Smooth muscle cell (in vitro differentiated cells): ENCODE measurements around the gene DYDC1. TPM values are rescaled to one million over a fixed set of nuclear protein-coding genes. Genes with fewer than 3 reads are reported as not detected.

ENCODE experiments used
- DNase-seq: peaks from one replicate; lab custom pipeline; 2025; ENCODE audit not compliant: unreplicated experiment; lab: John Stamatoyannopoulos, UW
- H2AFZ ChIP-seq: fragments of 200-600 bp; sonication (generic); 2 replicates; pipeline ENCODE4 v1.6.0; 2016; ENCODE audit warnings: antibody characterized with exemption, low read depth, mild to moderate bottlenecking
- H3F3A ChIP-seq: fragments of 200-600 bp; sonication (generic); 2 replicates; pipeline ENCODE4 v1.6.0; 2017; ENCODE audit warnings: antibody characterized with exemption, low read depth
- H3K27ac ChIP-seq: fragments of 200-600 bp; sonication (generic); 2 replicates; pipeline ENCODE4 v1.5.1; 2016; ENCODE audit warnings: low read depth, mild to moderate bottlenecking
- H3K27me3 ChIP-seq: fragments of 200-600 bp; sonication (generic); 2 replicates; pipeline ENCODE4 v1.6.1; 2016; ENCODE audit warnings: low read depth, mild to moderate bottlenecking
- H3K36me3 ChIP-seq: fragments of 200-600 bp; sonication (generic); 2 replicates; pipeline ENCODE4 v1.5.1; 2016; ENCODE audit warnings: low read depth
- H3K4me1 ChIP-seq: fragments of 200-600 bp; sonication (generic); 2 replicates; pipeline ENCODE4 v1.5.1; 2016; ENCODE audit warnings: low read depth
- H3K4me2 ChIP-seq: fragments of 200-600 bp; sonication (generic); 2 replicates; pipeline ENCODE4 v1.6.0; 2016; ENCODE audit warnings: mild to moderate bottlenecking
- H3K4me3 ChIP-seq: fragments of 200-600 bp; sonication (generic); 2 replicates; pipeline ENCODE4 v1.5.1; 2016; ENCODE audit warnings: mild to moderate bottlenecking
- H3K79me2 ChIP-seq: fragments of 200-600 bp; sonication (generic); 2 replicates; pipeline ENCODE4 v1.6.0; 2016; ENCODE audit warnings: low read depth, mild to moderate bottlenecking
- H3K9ac ChIP-seq: fragments of 200-600 bp; sonication (generic); 2 replicates; pipeline ENCODE4 v1.6.0; 2016; ENCODE audit warnings: low read depth
- H3K9me3 ChIP-seq: fragments of 200-600 bp; sonication (generic); replicated peaks from 2 replicates; pipeline ENCODE4 v1.5.1; 2016; ENCODE audit warnings: low read depth
- H4K20me1 ChIP-seq: fragments of 200-600 bp; sonication (generic); 2 replicates; pipeline ENCODE4 v1.6.0; 2016; ENCODE audit warnings: low read depth
- CTCF ChIP-seq: fragments of 200-600 bp; sonication (generic); IDR thresholded peaks from 2 replicates; pipeline ENCODE4 v1.5.1; 2017; ENCODE audit warnings: borderline replicate concordance, mild to moderate bottlenecking, antibody characterized with exemption; ENCODE audit not compliant: insufficient read depth, poor library complexity, severe bottlenecking
- WGBS: methylation state at CpG from one replicate; pipeline ENCODE4 v1.1.7; 2016; ENCODE audit warnings: low lambda C conversion rate; 5-methylcytosine and 5-hydroxymethylcytosine counted together
- polyA plus RNA-seq: library from polyadenylated mRNA; unstranded; fragments of >200 nt; fragmentation: Nextera tagmentation; extraction: Ambion mirVana; gene quantifications from 2 replicates; pipeline ENCODE4 v1.2.1, GENCODE V29; 2016
- total RNA-seq: library from RNA; depleted of rRNA; stranded (reverse); fragments of >200 nt; gene quantifications from 2 replicates; pipeline ENCODE4 v1.2.3, GENCODE V29; 2014

DYDC1 gene
- total and polyA plus RNA-seq, 2 experiments from 2014 or later: not detected

GRCh38 chr10:80322711-80323110 is 33.8 kb downstream of the DYDC1 start:
- H4K20me1 ChIP-seq: no peaks in the 10 kb centered on the region
- no peaks in the 10 kb centered on the region for H3F3A ChIP-seq
- no peak overlapping the region for H2AFZ ChIP-seq
- no peak for TF ChIP-seq CTCF
- 79% methylated on average over 1 of the region's 1 CpG for WGBS
- H3K9me3 ChIP-seq: no peaks in the 10 kb centered on the region
- peaks cover 16% of the 10 kb centered on the region for H3K4me1 ChIP-seq
- H3K27ac ChIP-seq: no peak overlapping the region
- no peak overlapping the region for H3K4me3 ChIP-seq
- no peaks in the 10 kb centered on the region for H3K27me3 ChIP-seq
- H3K36me3 ChIP-seq: no peaks in the 10 kb centered on the region
- no peak for DNase-seq
- no peaks in the 10 kb centered on the region for H3K79me2 ChIP-seq
- H3K4me2 ChIP-seq: no peak overlapping the region
- no peak overlapping the region for H3K9ac ChIP-seq

GRCh38 chr10:80322158-80322557 is 34.4 kb downstream of the DYDC1 start:
- no peak for DNase-seq
- H2AFZ ChIP-seq: no peak overlapping the region
- H3K36me3 ChIP-seq: no peaks in the 10 kb centered on the region
- no peak for TF ChIP-seq CTCF
- H3K4me3 ChIP-seq: no peak overlapping the region
- H3K4me1 ChIP-seq: peaks cover 16% of the 10 kb centered on the region
- H3K9me3 ChIP-seq: no peaks in the 10 kb centered on the region
- no peak overlapping the region for H3K4me2 ChIP-seq
- H3K79me2 ChIP-seq: no peaks in the 10 kb centered on the region
- no peak overlapping the region for H3K27ac ChIP-seq
- no peak overlapping the region for H3K9ac ChIP-seq
- no peaks in the 10 kb centered on the region for H3K27me3 ChIP-seq
- WGBS: 72% methylated on average over 2 of the region's 2 CpGs
- H3F3A ChIP-seq: no peaks in the 10 kb centered on the region
- H4K20me1 ChIP-seq: no peaks in the 10 kb centered on the region

- no peaks in the 10 kb centered on the region for H3K27me3 ChIP-seq
- no peaks in the 10 kb centered on the region for H4K20me1 ChIP-seq
- H3K27ac ChIP-seq: no peak overlapping the region
- H3K9ac ChIP-seq: no peak overlapping the region
- no peak for DNase-seq
- no peaks in the 10 kb centered on the region for H3K36me3 ChIP-seq
- no peaks in the 10 kb centered on the region for H3F3A ChIP-seq
- no peaks in the 10 kb centered on the region for H3K79me2 ChIP-seq
- WGBS: 95% methylated on average over 5 of the region's 5 CpGs
- H3K4me1 ChIP-seq: peaks cover 16% of the 10 kb centered on the region
- no peak overlapping the region for H3K4me3 ChIP-seq
- no peak overlapping the region for H2AFZ ChIP-seq
- no peaks in the 10 kb centered on the region for H3K9me3 ChIP-seq
- no peak for TF ChIP-seq CTCF
- no peak overlapping the region for H3K4me2 ChIP-seq
Observed at GRCh38 chr10:80321183-80321582, 35.4 kb downstream of the DYDC1 start.

- no peak overlapping the region for H3K27ac ChIP-seq
- no peaks in the 10 kb centered on the region for H3K36me3 ChIP-seq
- H3K4me1 ChIP-seq: peaks cover 16% of the 10 kb centered on the region
- no peaks in the 10 kb centered on the region for H4K20me1 ChIP-seq
- no peak overlapping the region for H3K4me3 ChIP-seq
- no peaks in the 10 kb centered on the region for H3F3A ChIP-seq
- no peak for DNase-seq
- H3K79me2 ChIP-seq: no peaks in the 10 kb centered on the region
- no peak overlapping the region for H3K4me2 ChIP-seq
- H2AFZ ChIP-seq: no peak overlapping the region
- H3K27me3 ChIP-seq: no peaks in the 10 kb centered on the region
- H3K9ac ChIP-seq: no peak overlapping the region
- TF ChIP-seq CTCF: no peak
- H3K9me3 ChIP-seq: no peaks in the 10 kb centered on the region
Observed at GRCh38 chr10:80320377-80320776, 36.2 kb downstream of the DYDC1 start.
